BLaER1 (cell line): ENCODE results near the gene OTOGL.
"Not testable (repeated sequence)": the region's sequence is repeated elsewhere in the genome, so short reads cannot be mapped to it uniquely, and the experiment has no call there.

Experiments used
- H3K27ac ChIP-seq: shearing (Covaris generic); formaldehyde crosslinking; 2 replicates; pipeline ENCODE4 v1.8.1; 2022
- H3K27me3 ChIP-seq: shearing (Covaris generic); formaldehyde crosslinking; 2 replicates; pipeline ENCODE4 v1.8.1; 2022
- H3K36me3 ChIP-seq: shearing (Covaris generic); formaldehyde crosslinking; 2 replicates; pipeline ENCODE4 v1.8.1; 2022
- H3K4me1 ChIP-seq: shearing (Covaris generic); formaldehyde crosslinking; 2 replicates; pipeline ENCODE4 v1.8.1; 2022
- H3K4me2 ChIP-seq: shearing (Covaris generic); formaldehyde crosslinking; 2 replicates; pipeline ENCODE4 v1.8.1; 2022
- H3K4me3 ChIP-seq: shearing (Covaris generic); formaldehyde crosslinking; 2 replicates; pipeline ENCODE4 v1.8.1; 2022
- H3K9ac ChIP-seq: shearing (Covaris generic); formaldehyde crosslinking; 2 replicates; pipeline ENCODE4 v1.8.1; 2022
- H3K9me3 ChIP-seq: shearing (Covaris generic); formaldehyde crosslinking; 2 replicates; pipeline ENCODE4 v1.8.1; 2022
- H4K20me1 ChIP-seq: shearing (Covaris generic); formaldehyde crosslinking; 2 replicates; pipeline ENCODE4 v1.8.1; 2022
- Cebpa-rat ChIP-seq: shearing (Covaris generic); IDR thresholded peaks from 2 replicates; pipeline ENCODE4 v1.8.1; 2022

The OTOGL gene

GRCh38 chr12:80198782-80199337 lies 99.5 kb downstream of the OTOGL start:
- H3K36me3 ChIP-seq: no peaks in the 10 kb centered on the region
- no peak overlapping the region for H3K4me2 ChIP-seq
- H3K4me1 ChIP-seq: peaks cover 10% of the 10 kb centered on the region
- H3K9me3 ChIP-seq: no peaks in the 10 kb centered on the region
- no peak overlapping the region for H3K9ac ChIP-seq
- no peak overlapping the region for H3K27ac ChIP-seq
- H3K4me3 ChIP-seq: no peak overlapping the region
- no peaks in the 10 kb centered on the region for H4K20me1 ChIP-seq
- no peak for TF ChIP-seq Cebpa-rat
- no peaks in the 10 kb centered on the region for H3K27me3 ChIP-seq

- H3K4me3 ChIP-seq: no peak overlapping the region
- H3K27ac ChIP-seq: no peak overlapping the region
- no peak overlapping the region for H3K4me2 ChIP-seq
- H3K9me3 ChIP-seq: no peaks in the 10 kb centered on the region
- no peak overlapping the region for H3K9ac ChIP-seq
- no peak for TF ChIP-seq Cebpa-rat
- H4K20me1 ChIP-seq: no peaks in the 10 kb centered on the region
- no peaks in the 10 kb centered on the region for H3K36me3 ChIP-seq
- H3K27me3 ChIP-seq: no peaks in the 10 kb centered on the region
- H3K4me1 ChIP-seq: peaks cover 10% of the 10 kb centered on the region
Measured at GRCh38 chr12:80199931-80200330, 100.6 kb downstream of the OTOGL start.

- H3K4me2 ChIP-seq: no peak overlapping the region
- H3K9me3 ChIP-seq: no peaks in the 10 kb centered on the region
- no peaks in the 10 kb centered on the region for H4K20me1 ChIP-seq
- H3K36me3 ChIP-seq: no peaks in the 10 kb centered on the region
- no peak overlapping the region for H3K9ac ChIP-seq
- H3K27ac ChIP-seq: no peak overlapping the region
- H3K4me1 ChIP-seq: peaks cover 10% of the 10 kb centered on the region
- no peak overlapping the region for H3K4me3 ChIP-seq
- no peaks in the 10 kb centered on the region for H3K27me3 ChIP-seq
- no peak for TF ChIP-seq Cebpa-rat
Measured at GRCh38 chr12:80200414-80200813, 101.1 kb downstream of the OTOGL start.

- Histone ChIP-seq H3K4me3 (no peak overlapping the region), H3K27ac (no peak overlapping the region), H3K4me2 (no peak overlapping the region), H3K9me3 (no peaks in the 10 kb centered on the region), H3K9ac (no peak overlapping the region), H3K4me1 (peaks cover 3% of the 10 kb centered on the region), H3K27me3 (no peaks in the 10 kb centered on the region), H3K36me3 (no peaks in the 10 kb centered on the region), H4K20me1 (no peaks in the 10 kb centered on the region)
- no peak for TF ChIP-seq Cebpa-rat
Measured at GRCh38 chr12:80201908-80202307, 102.6 kb downstream of the OTOGL start.

- Histone ChIP-seq H3K4me1 (no peaks in the 10 kb centered on the region), H3K27ac (no peak overlapping the region), H3K27me3 (no peaks in the 10 kb centered on the region), H3K36me3 (no peaks in the 10 kb centered on the region), H3K4me2 (no peak overlapping the region), H3K9me3 (no peaks in the 10 kb centered on the region), H4K20me1 (no peaks in the 10 kb centered on the region), H3K4me3 (no peak overlapping the region), H3K9ac (no peak overlapping the region)
- TF ChIP-seq Cebpa-rat: no peak
Measured at GRCh38 chr12:80205960-80206359, 106.6 kb downstream of the OTOGL start.

- Histone ChIP-seq H3K9ac (no peak overlapping the region), H3K4me1 (peaks cover 5% of the 10 kb centered on the region; the same call in 1 of the 2 replicates), H3K4me2 (no peak overlapping the region), H3K36me3 (no peaks in the 10 kb centered on the region), H3K27ac (no peak overlapping the region), H3K4me3 (no peak overlapping the region), H3K27me3 (no peaks in the 10 kb centered on the region), H3K9me3 (no peaks in the 10 kb centered on the region), H4K20me1 (no peaks in the 10 kb centered on the region)
- TF ChIP-seq Cebpa-rat: no peak
Measured at GRCh38 chr12:80208071-80208470, 108.7 kb downstream of the OTOGL start.

- H3K27me3 ChIP-seq: no peaks in the 10 kb centered on the region
- TF ChIP-seq Cebpa-rat: no peak
- H3K9me3 ChIP-seq: no peaks in the 10 kb centered on the region
- H3K4me2 ChIP-seq: no peak overlapping the region
- H4K20me1 ChIP-seq: no peaks in the 10 kb centered on the region
- no peak overlapping the region for H3K27ac ChIP-seq
- peaks cover 33% of the 10 kb centered on the region for H3K4me1 ChIP-seq
- no peak overlapping the region for H3K4me3 ChIP-seq
- no peaks in the 10 kb centered on the region for H3K36me3 ChIP-seq
- no peak overlapping the region for H3K9ac ChIP-seq
Measured at GRCh38 chr12:80211671-80212070, 112.3 kb downstream of the OTOGL start.

- peaks cover 47% of the 10 kb centered on the region for H3K4me1 ChIP-seq
Measured at GRCh38 chr12:80212938-80213645, 113.8 kb downstream of the OTOGL start.

GRCh38 chr12:80213871-80214270 lies 114.5 kb downstream of the OTOGL start:
- Histone ChIP-seq H3K4me3 (no peak overlapping the region), H3K4me2 (no peak overlapping the region), H3K9ac (no peak overlapping the region), H4K20me1 (no peaks in the 10 kb centered on the region), H3K27me3 (no peaks in the 10 kb centered on the region), H3K36me3 (no peaks in the 10 kb centered on the region), H3K9me3 (no peaks in the 10 kb centered on the region), H3K4me1 (peaks cover 55% of the 10 kb centered on the region), H3K27ac (no peak overlapping the region)
- TF ChIP-seq Cebpa-rat: no peak

More at GRCh38 chr12:80212938-80213645, 113.8 kb downstream of the OTOGL start:
- peak overlapping the region; percentile 17 for H3K4me2 ChIP-seq
- no peak for TF ChIP-seq Cebpa-rat
- no peaks in the 10 kb centered on the region for H4K20me1 ChIP-seq
- no peak overlapping the region for H3K4me3 ChIP-seq
- H3K27me3 ChIP-seq: no peaks in the 10 kb centered on the region
- H3K9me3 ChIP-seq: no peaks in the 10 kb centered on the region
- H3K27ac ChIP-seq: no peak overlapping the region
- H3K36me3 ChIP-seq: no peaks in the 10 kb centered on the region
- H3K9ac ChIP-seq: no peak overlapping the region

GRCh38 chr12:80217011-80217535 lies 117.7 kb downstream of the OTOGL start:
- Histone ChIP-seq H4K20me1 (no peaks in the 10 kb centered on the region), H3K9me3 (no peaks in the 10 kb centered on the region), H3K4me1 (peaks cover 80% of the 10 kb centered on the region), H3K27me3 (no peaks in the 10 kb centered on the region), H3K4me3 (peak overlapping the region; percentile 53), H3K4me2 (peak overlapping the region; percentile 76), H3K9ac (peak overlapping the region; percentile 34; the same call in 1 of the 2 replicates), H3K36me3 (no peaks in the 10 kb centered on the region), H3K27ac (peak overlapping the region; percentile 29; the same call in 1 of the 2 replicates)
- TF ChIP-seq Cebpa-rat: no peak

GRCh38 chr12:80218925-80219324 lies 119.6 kb downstream of the OTOGL start:
- not testable (repeated sequence) for H3K9me3 ChIP-seq, H3K27me3 ChIP-seq, H4K20me1 ChIP-seq, H3K36me3 ChIP-seq, H3K4me3 ChIP-seq
- Histone ChIP-seq H3K27ac (peak overlapping the region; percentile 54), H3K4me1 (peaks cover 81% of the 10 kb centered on the region), H3K9ac (peak overlapping the region; percentile 41; the same call in 1 of the 2 replicates), H3K4me2 (peak overlapping the region; percentile 76)
